Loucy (cell line): ENCODE data around the gene WNT4.

Experiments
- CTCF ChIP-seq: fragments of 200-600 bp; sonication (generic); conservative IDR thresholded peaks from 2 replicates; pipeline ENCODE4 v1.5.1; 2014; ENCODE audit warnings: mild to moderate bottlenecking, antibody characterized with exemption, low read length
- EZH2phosphoT487 ChIP-seq: fragments of 200-600 bp; IDR thresholded peaks from 2 replicates; pipeline ENCODE4 v1.6.1; 2018; ENCODE audit warnings: antibody characterized with exemption, mild to moderate bottlenecking, moderate library complexity, borderline replicate concordance

GRCh38 chr1:22127248-22127647, 15.6 kb downstream of the WNT4 start:
- TF ChIP-seq CTCF (no peak), EZH2phosphoT487 (no peak)
